Adrenal gland (tissue), 5 donors: ENCODE data around the gene IPPK.

Experiments used
- POLR2A ChIP-seq, 2 donors: fragments of 450-650 bp; IDR thresholded peaks; one replicate each; pipeline ENCODE4 v1.6.1; 2017; ENCODE audit warnings: antibody characterized with exemption in 2 of 2, mild to moderate bottlenecking in 2 of 2, moderate library complexity in 1 of 2
- TF ChIP-seq, protein P1 (sequence below), 6 experiments: fragments of 450-650 bp in 4 of 6; fragments of 200-600 bp in 2 of 6; sonication (generic) in 1 of 6; IDR thresholded peaks; 1 replicate in 5 of 6; 2 replicates in 1 of 6; pipeline versions ENCODE4 v1.5.1 to v1.8.0; 2016 to 2021; ENCODE audit warnings: antibody characterized with exemption in 6 of 6, mild to moderate bottlenecking in 2 of 6, moderate library complexity in 1 of 6
- donor health status: DM: no; HTN: no; CAD: no.

DNA sequence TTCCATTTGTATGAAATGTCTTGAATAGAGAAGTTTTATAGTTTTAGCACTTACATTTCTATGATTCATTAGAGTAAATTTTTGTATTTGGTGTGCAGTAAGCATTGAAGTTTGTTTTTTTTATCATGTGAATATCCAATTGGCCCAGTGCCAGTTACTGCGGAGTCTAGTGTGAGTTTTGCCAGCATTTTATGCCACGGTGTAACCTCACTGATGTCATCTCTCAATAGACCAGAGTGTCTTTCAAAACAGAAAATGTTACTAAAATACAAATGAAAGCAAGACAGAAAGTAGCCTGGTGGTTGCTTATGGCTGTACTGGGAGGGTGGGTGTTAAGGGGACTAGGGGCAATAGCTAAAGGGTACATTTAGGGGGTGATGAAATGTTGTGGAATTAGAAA, 62.8 kb downstream of the IPPK start:
- TF ChIP-seq POLR2A (IDR thresholded peaks at IDR 0.05), result no peak
- TF ChIP-seq, protein P1, sequence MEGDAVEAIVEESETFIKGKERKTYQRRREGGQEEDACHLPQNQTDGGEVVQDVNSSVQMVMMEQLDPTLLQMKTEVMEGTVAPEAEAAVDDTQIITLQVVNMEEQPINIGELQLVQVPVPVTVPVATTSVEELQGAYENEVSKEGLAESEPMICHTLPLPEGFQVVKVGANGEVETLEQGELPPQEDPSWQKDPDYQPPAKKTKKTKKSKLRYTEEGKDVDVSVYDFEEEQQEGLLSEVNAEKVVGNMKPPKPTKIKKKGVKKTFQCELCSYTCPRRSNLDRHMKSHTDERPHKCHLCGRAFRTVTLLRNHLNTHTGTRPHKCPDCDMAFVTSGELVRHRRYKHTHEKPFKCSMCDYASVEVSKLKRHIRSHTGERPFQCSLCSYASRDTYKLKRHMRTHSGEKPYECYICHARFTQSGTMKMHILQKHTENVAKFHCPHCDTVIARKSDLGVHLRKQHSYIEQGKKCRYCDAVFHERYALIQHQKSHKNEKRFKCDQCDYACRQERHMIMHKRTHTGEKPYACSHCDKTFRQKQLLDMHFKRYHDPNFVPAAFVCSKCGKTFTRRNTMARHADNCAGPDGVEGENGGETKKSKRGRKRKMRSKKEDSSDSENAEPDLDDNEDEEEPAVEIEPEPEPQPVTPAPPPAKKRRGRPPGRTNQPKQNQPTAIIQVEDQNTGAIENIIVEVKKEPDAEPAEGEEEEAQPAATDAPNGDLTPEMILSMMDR (IDR thresholded peaks at IDR 0.05), result peak in 1 of 6 experiments; percentile 11
